SW480 (cell line): ENCODE data around the gene HNRNPH1.

Experiments
- DNase-seq: peaks from one replicate; pipeline ENCODE4 v3.0.0-alpha.2; 2016; ENCODE audit warnings: low spot score

Gene HNRNPH1

GRCh38 chr5:179605026-179605833 lies 18.2 kb downstream of the HNRNPH1 start:
- no peak for DNase-seq

GRCh38 chr5:179603308-179603707 lies 20.2 kb downstream of the HNRNPH1 start:
- no peak for DNase-seq

- DNase-seq: no peak
Measured at GRCh38 chr5:179601871-179602625, 21.4 kb downstream of the HNRNPH1 start.

GRCh38 chr5:179599973-179600372 lies 23.5 kb downstream of the HNRNPH1 start:
- no peak for DNase-seq

GRCh38 chr5:179599566-179599965 lies 23.9 kb downstream of the HNRNPH1 start:
- no peak for DNase-seq

- no peak for DNase-seq
Measured at GRCh38 chr5:179599100-179599499, 24.4 kb downstream of the HNRNPH1 start.

GRCh38 chr5:179596421-179596820 lies 27.1 kb downstream of the HNRNPH1 start:
- no peak for DNase-seq

- no peak for DNase-seq
Measured at GRCh38 chr5:179595916-179596315, 27.6 kb downstream of the HNRNPH1 start.

GRCh38 chr5:179588166-179588565 lies 35.3 kb downstream of the HNRNPH1 start:
- DNase-seq: no peak

- DNase-seq: no peak
Measured at GRCh38 chr5:179585941-179586401, 37.5 kb downstream of the HNRNPH1 start.

- no peak for DNase-seq
Measured at GRCh38 chr5:179577286-179577960, 46.0 kb downstream of the HNRNPH1 start.

- DNase-seq: no peak
Measured at GRCh38 chr5:179572386-179572785, 51.1 kb downstream of the HNRNPH1 start.

- no peak for DNase-seq
Measured at GRCh38 chr5:179568721-179569120, 54.8 kb downstream of the HNRNPH1 start.

- no peak for DNase-seq
Measured at GRCh38 chr5:179564526-179564925, 58.9 kb downstream of the HNRNPH1 start.
